NCI-H146 treated with DMSO at 0.1 percent for 48 hours (cell line): Measurements from ENCODE around the gene DLG5.
A peak's percentile ranks its signal among the peaks of the same experiment; 100 is the strongest.

ENCODE experiments used
- DNase-seq: peaks from one replicate; lab custom pipeline; 2025; ENCODE audit not compliant: unreplicated experiment; lab: John Stamatoyannopoulos, UW

DLG5 gene

GRCh38 chr10:77911535-77912123, 14.9 kb downstream of the DLG5 start:
- no peak for DNase-seq

- no peak for DNase-seq
Observed at GRCh38 chr10:77910524-77911145, 15.9 kb downstream of the DLG5 start.

GRCh38 chr10:77909749-77910375, 16.7 kb downstream of the DLG5 start:
- DNase-seq = no peak

- no peak for DNase-seq
Observed at GRCh38 chr10:77909021-77909748, 17.4 kb downstream of the DLG5 start.

- DNase-seq = no peak
Observed at GRCh38 chr10:77907900-77908717, 18.4 kb downstream of the DLG5 start.

GRCh38 chr10:77907462-77907861, 19.1 kb downstream of the DLG5 start:
- no peak for DNase-seq

- no peak for DNase-seq
Observed at GRCh38 chr10:77906951-77907421, 19.6 kb downstream of the DLG5 start.

- DNase-seq = no peak
Observed at GRCh38 chr10:77905781-77906180, 20.8 kb downstream of the DLG5 start.

GRCh38 chr10:77905086-77905748, 21.3 kb downstream of the DLG5 start:
- DNase-seq = no peak

GRCh38 chr10:77904100-77904840, 22.3 kb downstream of the DLG5 start:
- DNase-seq = no peak

GRCh38 chr10:77902159-77902558, 24.4 kb downstream of the DLG5 start:
- no peak for DNase-seq

GRCh38 chr10:77901743-77902142, 24.8 kb downstream of the DLG5 start:
- DNase-seq = no peak

- DNase-seq = no peak
Observed at GRCh38 chr10:77899690-77900089, 26.9 kb downstream of the DLG5 start.

GRCh38 chr10:77899080-77899477, 27.5 kb downstream of the DLG5 start:
- DNase-seq = no peak

- DNase-seq = peak; percentile 37
Observed at GRCh38 chr10:77898323-77899079, 28.1 kb downstream of the DLG5 start.

GRCh38 chr10:77896058-77896457, 30.5 kb downstream of the DLG5 start:
- no peak for DNase-seq

GRCh38 chr10:77894058-77894457, 32.5 kb downstream of the DLG5 start:
- no peak for DNase-seq

GRCh38 chr10:77893386-77893785, 33.2 kb downstream of the DLG5 start:
- no peak for DNase-seq

GRCh38 chr10:77892761-77893160, 33.8 kb downstream of the DLG5 start:
- no peak for DNase-seq
